ENCODE measurements around the gene CACNA2D2.

- no peak for TF ChIP-seq POLR2AphosphoS5 (IDR thresholded peaks at IDR 0.05; ENCODE audit: insufficient read depth in 1 of 2, low read depth in 1 of 2)
- no peak for TF ChIP-seq POLR2A (IDR thresholded peaks at IDR 0.05)
These were observed 45.4 kb downstream of the CACNA2D2 start for GRCh38 chr3:50457988-50458387.
